GM15510 (cell line): ENCODE data around the gene HJURP.

Experiments used
- POLR2A ChIP-seq: IDR thresholded peaks from 3 replicates; pipeline ENCODE4 v1.6.1; 2011; ENCODE audit warnings: borderline replicate concordance; ENCODE audit not compliant: insufficient read length; ENCODE audit errors: extremely low read depth

The HJURP gene

DNA sequence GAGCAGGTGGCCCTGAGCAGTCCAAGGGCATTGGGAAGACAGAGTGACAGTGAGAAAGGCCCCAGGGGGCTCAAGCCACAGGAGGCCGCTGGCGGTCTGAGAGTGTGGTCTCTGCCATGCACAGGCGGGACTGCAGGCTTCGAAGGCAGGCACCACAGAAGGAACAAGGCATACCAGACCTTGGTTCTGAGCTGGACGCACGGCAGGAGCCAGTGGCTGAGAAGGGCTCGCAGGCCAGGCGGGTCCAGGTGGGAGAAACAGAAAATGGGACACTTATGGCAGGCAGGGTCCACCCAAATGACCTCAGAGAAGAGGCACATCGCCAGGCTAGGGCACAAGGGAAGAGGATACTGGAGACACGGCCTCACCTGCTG is 14.9 kb downstream of the HJURP start:
- TF ChIP-seq POLR2A = no peak

DNA sequence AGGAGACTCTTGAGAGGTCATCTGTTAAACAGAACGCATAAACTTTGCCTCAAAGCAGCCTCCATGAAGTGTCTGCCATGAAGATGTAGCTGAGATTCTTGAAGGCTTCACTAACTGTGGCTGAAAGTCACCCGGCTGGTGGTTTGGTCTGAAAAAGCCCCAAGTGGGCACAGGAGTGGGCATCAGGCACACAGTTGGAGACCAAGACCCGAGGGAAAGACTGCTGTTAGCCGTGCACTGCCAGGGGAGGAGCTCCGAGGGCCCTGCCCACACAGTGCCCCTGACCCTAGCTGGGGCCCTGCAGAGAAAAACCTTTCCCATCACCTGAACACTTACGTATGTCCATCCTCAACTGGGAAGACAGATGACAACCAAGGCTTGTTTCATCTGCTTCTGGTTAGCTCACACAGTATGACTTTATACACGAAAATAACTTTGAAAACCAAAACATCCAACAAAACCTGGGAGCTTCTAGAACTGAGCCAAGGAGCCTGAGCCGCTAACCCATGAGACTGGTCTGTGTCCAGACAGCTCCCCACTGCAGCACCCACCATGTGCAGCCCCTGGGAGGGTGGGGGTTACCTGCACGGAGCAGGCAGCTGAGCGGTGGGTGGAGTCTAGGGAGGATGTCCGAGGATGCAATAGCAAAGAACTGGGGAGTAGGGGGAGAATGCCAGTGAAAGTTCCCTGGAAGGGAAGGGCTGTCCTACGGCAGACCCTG is 15.4 kb downstream of the HJURP start:
- TF ChIP-seq POLR2A = no peak

DNA sequence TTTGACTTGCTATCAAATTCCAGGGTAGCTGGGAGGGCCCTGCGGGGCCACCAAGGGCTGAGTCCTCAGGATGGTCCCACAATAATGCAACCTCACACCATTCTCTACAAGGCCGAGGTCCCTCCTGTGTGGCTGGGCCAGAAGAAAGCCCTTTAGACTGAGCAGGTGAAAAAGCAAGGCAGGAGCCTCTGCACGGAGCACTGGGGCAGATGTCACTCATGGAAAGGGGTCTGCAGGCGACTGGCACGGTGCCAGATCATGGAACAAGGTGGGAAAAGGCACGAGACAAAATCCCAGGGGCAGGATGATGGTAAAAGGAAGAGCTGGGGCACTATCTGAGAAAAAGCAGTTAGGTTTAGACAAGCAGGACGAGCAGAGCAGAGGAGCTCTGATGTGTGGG is 16.1 kb downstream of the HJURP start:
- TF ChIP-seq POLR2A = no peak

DNA sequence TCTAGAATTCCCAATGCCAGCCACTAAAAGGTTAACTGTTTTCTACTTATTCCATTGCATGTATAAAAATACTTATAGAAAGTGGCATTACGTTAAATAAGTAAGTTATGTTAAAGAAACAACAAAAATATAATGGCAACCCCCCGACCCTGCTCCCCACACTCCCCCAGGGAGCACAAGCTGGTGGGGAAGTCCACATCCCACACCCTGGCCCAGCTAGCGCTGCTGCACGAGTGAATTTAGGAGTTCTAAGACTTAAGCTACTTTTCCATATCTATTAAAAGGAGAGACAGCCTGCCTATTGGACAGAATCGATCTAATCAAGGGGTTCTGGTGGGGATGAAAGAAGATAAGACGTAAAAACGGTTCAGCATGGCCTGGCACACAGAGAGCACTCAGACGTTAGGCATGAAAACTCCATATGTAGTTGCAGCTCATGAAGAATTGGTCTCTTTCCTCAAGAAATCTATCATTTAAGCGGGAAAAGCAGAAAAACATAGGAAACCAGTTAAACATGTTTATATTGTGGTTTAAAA is 16.6 kb downstream of the HJURP start:
- no peak for TF ChIP-seq POLR2A

DNA sequence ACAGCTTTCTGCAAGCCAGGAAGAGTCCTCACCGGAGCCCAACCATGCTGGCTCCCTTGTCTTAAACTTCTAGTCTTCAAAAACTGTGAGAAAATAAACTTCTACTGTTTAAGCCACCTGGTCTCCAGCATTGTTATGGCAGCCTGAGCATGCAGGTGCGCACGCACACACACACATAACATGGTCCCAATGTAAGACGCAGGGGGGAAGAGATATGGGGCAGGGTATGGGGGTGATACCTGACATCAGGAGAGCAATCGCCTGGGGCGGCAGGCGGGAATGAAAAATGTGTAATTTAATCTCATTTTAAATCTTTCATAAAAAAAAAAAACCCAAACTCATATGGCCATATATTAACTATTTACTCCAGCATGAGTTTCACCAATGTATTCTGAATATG is 18.0 kb downstream of the HJURP start:
- no peak for TF ChIP-seq POLR2A

DNA sequence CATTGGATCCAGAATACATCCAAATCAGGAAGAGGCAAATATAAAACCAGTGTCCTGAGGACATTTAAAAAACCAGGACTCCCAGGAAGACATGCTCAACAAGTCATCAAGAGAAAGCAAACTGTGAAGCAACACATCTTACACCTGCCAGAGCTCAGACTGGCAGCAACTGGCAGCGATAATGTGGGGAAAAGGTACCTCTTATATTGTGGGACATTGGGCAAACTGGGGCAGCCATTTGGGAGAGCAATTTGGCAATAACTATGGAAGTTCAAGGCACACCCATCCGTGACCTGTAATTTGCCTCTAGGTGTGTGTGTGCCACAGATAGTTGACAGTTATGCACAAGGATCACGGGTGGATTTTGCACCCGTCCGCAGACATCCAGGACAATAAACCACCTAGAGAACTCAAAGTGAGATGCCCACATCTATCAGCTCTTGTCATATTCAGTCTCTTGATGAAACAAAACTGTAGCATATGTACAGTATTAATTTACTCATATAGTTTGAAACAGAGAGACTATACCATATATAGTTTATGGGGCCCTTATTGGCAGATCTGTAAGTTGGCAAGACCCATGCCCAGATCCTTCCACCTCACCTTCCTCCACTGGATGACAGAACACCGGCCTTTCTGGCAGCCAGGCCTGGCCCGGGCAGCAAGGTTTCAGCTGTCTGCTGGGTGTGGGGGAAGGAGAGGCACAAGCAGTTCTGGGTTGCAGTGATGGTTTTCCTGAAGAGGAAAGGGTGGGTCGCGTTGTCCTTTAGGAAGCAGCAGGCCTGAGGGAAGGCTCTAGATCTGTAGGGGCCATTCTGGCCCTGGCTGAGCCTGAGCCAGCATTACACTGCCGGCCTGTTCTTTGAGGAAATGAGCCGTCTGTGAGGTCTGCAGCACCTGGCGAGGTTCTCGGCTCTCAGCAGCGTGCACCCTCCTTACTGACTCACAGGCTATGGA is 18.8 kb downstream of the HJURP start:
- TF ChIP-seq POLR2A = no peak

DNA sequence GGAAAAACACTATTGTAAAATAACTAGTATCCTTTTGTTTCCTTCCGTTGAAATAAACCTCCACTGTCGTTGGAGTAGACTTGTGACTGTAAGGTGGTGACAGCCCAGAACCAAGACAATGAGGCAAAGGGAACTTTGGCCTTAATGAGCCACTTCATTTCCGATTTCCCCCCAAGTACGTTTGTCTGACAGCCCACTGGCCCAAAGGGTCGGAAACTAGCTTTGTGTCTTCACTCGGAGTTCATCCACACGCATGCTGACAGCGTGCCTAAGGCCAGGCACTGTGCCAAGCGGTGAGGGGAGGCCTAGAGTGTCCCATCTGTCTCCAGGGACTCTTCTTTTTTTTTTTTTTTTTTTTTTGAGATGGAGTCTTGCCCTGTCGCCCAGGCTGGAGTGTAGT is 21.0 kb downstream of the HJURP start:
- TF ChIP-seq POLR2A = no peak

DNA sequence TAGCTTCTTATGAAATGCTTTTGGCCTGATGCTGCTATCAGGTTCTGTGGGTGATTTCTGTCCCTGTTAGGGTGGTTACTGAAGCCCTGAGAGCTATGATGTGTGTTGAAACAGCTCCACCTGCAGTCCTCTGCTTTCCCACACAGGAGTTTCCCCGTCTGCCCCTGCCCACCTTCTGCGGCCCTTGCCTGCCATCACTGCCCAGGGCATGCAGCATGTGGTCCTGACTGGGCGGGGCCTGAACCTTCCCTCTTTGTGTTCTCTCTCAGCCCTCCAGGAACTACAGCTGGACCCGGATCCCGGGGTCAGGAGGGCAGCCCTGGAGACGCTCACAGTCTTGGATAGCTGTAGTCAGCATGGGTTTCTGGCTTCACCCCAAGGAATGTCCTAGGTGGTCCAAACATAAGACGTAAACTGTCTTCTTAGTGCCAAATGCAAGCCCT is 21.4 kb downstream of the HJURP start:
- no peak for TF ChIP-seq POLR2A

DNA sequence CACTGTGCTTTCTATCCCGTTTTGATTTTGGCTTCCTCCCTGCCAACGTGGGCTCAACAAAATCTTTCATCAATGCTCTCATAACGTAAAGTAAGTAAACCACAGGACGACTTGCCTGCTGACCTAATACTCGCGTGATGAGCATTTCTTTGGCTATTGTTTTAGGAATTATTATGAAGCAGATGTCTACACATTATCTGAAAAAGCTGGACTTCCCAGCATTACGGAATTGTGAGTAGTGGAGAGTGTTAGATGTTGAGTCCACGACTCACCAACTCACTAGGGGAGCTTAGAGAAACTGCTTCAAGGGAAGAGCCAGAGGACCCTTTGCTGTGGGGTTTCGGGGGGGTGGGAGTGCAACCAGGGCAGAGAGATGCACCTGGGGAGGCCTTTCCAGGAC is 21.9 kb downstream of the HJURP start:
- no peak for TF ChIP-seq POLR2A

DNA sequence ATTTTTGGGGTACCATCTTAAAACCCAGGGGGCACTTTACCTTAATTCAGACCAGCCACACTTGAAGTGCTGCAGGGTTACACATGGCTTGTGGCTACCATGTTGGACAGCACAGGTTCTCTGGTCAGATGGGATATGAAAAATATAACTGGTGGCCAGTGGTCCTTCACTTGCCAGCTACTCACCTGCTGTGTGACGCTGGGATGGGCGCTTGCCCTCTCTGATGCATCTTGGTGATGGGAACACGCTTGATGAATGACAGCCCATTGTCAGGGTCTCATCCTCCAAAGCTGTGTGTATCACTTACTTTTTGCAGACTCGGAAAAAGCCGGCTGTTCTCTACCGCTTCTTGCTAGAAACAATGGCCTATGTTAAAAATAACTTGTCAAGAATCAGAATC is 22.5 kb downstream of the HJURP start:
- TF ChIP-seq POLR2A = no peak

DNA sequence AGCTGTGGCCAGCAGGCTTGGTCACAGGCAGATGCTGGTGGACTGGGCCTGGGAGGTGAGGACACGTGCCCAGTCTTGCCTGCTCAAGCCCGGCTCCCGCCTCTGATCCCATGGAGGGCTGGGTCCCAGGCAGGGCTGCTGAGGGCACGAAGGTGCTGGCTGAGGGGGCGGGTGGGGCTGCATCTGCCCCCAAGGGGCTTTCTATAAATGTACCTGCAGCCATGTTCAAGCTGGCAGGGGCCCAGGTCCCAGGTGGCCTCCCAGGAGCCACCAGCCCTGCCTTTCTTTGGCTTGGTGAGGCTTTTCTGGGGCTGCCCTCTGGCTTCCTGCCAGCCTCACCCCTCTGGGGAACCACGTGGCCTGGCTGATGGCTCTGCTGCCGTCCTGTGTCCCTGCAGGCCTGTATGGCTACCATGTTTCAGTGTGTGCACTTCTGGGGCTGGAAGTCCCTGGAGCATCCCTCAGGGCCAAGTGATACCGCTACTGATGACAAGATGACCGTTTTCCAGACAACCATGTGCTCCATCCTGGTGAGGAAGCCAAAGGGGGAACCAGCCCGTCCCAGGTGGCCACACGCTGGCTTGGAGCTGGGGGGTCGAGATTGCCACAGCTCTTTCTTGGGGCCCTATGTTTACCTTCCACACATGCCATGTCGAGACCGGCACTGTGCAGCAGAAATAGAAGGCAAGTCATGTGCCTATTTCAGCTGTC is 23.2 kb downstream of the HJURP start:
- TF ChIP-seq POLR2A = no peak

DNA sequence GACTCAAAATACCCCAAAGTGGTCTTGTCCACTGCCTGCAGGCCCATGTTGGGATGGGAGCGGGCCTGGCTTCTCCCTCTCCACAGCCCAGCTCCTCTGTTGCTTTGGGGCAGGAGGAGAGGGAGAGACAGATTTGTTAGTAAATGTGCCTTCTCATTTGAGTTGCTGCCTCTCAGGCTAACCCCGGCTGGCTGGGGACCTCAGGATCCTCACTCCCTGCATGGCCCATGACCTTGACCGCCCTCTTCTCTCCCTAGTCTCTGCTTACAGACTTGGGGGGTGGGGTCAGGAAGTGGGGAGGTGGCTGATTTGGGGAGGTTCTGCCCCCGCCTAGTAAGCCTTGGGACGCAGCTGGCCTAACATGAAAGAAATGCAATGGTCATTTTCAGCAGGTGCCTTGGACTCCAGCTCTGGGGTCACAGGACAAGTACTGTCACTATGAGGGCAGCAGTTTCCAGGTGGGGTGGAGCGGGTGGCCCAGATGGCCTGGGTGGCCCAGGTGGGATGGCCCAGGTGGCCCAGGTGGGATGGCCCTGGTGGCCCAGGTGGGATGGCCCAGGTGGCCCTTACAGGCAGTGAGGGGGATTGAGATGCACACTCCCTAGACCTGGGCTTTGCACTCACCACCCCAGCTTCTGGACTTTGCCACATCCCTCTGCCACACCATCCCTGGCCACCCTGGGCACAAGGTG is 24.1 kb downstream of the HJURP start:
- TF ChIP-seq POLR2A = no peak

DNA sequence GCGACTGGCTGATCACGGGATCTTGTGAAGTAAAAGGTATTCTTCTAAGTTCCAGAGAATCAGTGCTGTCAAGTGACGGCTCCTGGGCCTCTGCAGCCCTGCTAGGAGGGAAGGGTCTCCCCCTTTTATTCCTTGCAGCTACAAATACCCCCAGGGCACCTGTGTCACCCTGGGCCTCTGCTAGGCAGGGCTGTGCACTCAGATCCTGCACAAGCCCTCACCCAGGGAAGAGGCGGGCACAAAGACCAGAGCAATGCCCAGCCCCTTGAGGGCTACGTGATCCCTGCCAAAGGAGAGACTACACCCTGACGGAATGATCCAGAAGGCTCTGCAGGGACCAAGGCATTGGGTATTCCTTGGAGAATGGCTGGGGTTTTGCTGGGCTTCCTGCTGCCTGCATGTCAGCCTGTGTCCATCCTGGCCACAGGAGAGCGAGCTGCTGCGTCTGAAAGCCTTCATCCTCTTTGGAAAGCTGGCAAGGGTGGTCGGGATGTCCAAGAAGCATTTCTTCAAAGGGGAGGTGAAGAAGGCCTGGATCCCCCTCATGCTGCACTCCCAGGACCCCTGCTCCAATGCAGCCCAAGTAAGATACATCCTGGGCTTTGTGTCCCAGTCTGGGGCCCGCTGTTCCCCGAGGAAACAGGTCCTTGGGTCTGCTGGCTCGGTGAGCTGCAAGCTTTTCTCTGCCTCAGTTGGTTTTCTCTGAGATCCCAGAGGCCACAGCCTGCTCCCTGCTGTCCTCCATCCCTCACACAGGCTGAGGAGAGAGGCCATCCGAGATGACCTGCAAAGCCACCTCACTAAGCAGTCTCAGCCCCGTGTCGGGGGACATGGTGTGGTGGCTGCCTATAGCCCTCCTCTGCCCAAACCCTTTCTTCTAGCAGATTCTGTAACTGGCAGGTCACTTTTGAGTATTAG is 24.9 kb downstream of the HJURP start:
- TF ChIP-seq POLR2A = no peak
